Calu3 (cell line): ENCODE data around the gene FBXW7. TPM values are rescaled to one million over a fixed set of nuclear protein-coding genes. Genes with fewer than 3 reads are reported as not detected.

Source experiments
- BruUV-seq: library from RNA; stranded (reverse); fragments of 400-500 nt; replicated peaks from 2 replicates; lab custom pipeline; 2021; lab: Mats Ljungman, UMichigan
- CTCF ChIA-PET: fragments of 300-600 bp; sonication (Branson Sonifier 250); formaldehyde crosslinking; loops from one replicate; lab custom pipeline; 2022; ENCODE audit warnings: antibody characterized with exemption; lab: Charles Lee
- DNase-seq: peaks from one replicate; pipeline ENCODE4 v3.0.0; 2022
- H3K27ac Mint-ChIP-seq: one replicate; pipeline ENCODE4 v1.8.0; 2022; ENCODE audit warnings: mixed read lengths; ENCODE audit not compliant: unreplicated experiment
- H3K27me3 Mint-ChIP-seq: one replicate; pipeline ENCODE4 v1.8.0; 2022; ENCODE audit warnings: mixed read lengths; ENCODE audit not compliant: unreplicated experiment
- H3K36me3 Mint-ChIP-seq: one replicate; pipeline ENCODE4 v1.8.0; 2022; ENCODE audit warnings: mild to moderate bottlenecking, moderate library complexity, mixed read lengths; ENCODE audit not compliant: insufficient read depth, unreplicated experiment
- H3K4me1 Mint-ChIP-seq: one replicate; pipeline ENCODE4 v1.8.0; 2022; ENCODE audit warnings: mild to moderate bottlenecking, low read depth, mixed read lengths; ENCODE audit not compliant: unreplicated experiment
- H3K4me3 Mint-ChIP-seq: one replicate; pipeline ENCODE4 v1.8.0; 2022; ENCODE audit warnings: mild to moderate bottlenecking, low read depth, moderate library complexity, mixed read lengths; ENCODE audit not compliant: unreplicated experiment
- H3K9me3 Mint-ChIP-seq: one replicate; pipeline ENCODE4 v1.8.0; 2022; ENCODE audit warnings: low read depth, mixed read lengths; ENCODE audit not compliant: unreplicated experiment
- intact Hi-C: fragments of 100-400 bp; cut with micrococcal nuclease; formaldehyde crosslinking; loops from one replicate; pipeline ENCODE4 v1.10.0; 2022; ENCODE audit not compliant: unreplicated experiment
- total RNA-seq: library from RNA; stranded (reverse); gene quantifications from 2 replicates; pipeline ENCODE4 v1.2.3, GENCODE V29; 2022
- TF ChIP-seq, protein P1 (sequence below): fragments of 200-600 bp; IDR thresholded peaks from one replicate; pipeline ENCODE4 v1.8.0; 2022; ENCODE audit warnings: antibody characterized with exemption; ENCODE audit not compliant: unreplicated experiment

FBXW7 gene
- total RNA-seq, 1 experiment from 2014 or later, result 38.7 TPM

DNA sequence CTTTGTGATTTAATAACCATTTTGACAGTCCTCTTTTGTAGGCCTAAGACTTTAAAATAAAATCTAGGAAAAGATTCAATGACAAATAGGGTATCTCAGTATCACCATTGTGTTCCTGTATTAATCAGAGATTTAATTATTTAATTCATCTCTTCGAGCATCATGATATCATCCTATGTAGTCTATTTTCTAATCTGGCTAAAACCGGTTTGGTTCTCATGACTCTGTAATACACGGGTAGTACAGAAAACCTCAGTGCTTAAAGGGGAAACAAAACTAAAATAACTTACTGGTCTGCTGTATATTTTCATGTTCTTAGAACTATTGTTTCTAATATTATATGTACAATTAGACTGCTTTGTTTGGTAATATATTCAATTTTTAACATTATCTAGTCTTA is 23.7 kb upstream of the FBXW7 start:
- no peak overlapping the region for H3K4me3 Mint-ChIP-seq
- CTCF ChIA-PET, result no interaction called here
- TF ChIP-seq, protein P1, sequence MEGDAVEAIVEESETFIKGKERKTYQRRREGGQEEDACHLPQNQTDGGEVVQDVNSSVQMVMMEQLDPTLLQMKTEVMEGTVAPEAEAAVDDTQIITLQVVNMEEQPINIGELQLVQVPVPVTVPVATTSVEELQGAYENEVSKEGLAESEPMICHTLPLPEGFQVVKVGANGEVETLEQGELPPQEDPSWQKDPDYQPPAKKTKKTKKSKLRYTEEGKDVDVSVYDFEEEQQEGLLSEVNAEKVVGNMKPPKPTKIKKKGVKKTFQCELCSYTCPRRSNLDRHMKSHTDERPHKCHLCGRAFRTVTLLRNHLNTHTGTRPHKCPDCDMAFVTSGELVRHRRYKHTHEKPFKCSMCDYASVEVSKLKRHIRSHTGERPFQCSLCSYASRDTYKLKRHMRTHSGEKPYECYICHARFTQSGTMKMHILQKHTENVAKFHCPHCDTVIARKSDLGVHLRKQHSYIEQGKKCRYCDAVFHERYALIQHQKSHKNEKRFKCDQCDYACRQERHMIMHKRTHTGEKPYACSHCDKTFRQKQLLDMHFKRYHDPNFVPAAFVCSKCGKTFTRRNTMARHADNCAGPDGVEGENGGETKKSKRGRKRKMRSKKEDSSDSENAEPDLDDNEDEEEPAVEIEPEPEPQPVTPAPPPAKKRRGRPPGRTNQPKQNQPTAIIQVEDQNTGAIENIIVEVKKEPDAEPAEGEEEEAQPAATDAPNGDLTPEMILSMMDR, result no peak
- no peaks in the 10 kb centered on the region for H3K9me3 Mint-ChIP-seq
- intact Hi-C loops, result no loop called here
- no peak for DNase-seq
- BruUV-seq, result no TSS peak
- no peaks in the 10 kb centered on the region for H3K36me3 Mint-ChIP-seq
- H3K4me1 Mint-ChIP-seq, result no peaks in the 10 kb centered on the region
- no peaks in the 10 kb centered on the region for H3K27me3 Mint-ChIP-seq
- H3K27ac Mint-ChIP-seq, result no peak overlapping the region

DNA sequence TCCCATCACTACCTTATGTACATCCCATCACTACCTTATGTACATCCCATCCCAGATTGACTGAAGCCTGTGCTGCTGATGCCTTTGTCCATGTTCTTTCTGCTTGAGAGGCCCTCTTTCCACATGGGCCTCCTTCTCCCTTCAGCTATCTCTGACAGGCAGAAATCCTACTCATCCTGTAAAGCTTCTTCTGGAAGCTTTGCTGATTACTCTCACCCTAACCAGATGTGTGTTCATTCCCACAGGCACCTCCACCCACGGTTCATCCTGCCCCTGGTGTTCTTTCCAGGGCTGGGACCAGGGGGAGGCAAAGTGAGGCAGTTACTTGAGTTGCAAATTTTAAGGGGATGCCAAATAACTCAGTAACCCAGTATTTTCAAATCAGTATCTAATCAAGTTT is 22.5 kb upstream of the FBXW7 start:
- H3K9me3 Mint-ChIP-seq, result no peaks in the 10 kb centered on the region
- H3K27ac Mint-ChIP-seq, result no peak overlapping the region
- H3K4me3 Mint-ChIP-seq, result no peak overlapping the region
- no peaks in the 10 kb centered on the region for H3K27me3 Mint-ChIP-seq
- TF ChIP-seq, protein P1, result no peak
- H3K4me1 Mint-ChIP-seq, result peaks cover 12% of the 10 kb centered on the region
- no peak for DNase-seq
- CTCF ChIA-PET, result no interaction called here
- intact Hi-C loops, result no loop called here
- no peaks in the 10 kb centered on the region for H3K36me3 Mint-ChIP-seq
- BruUV-seq, result no TSS peak

DNA sequence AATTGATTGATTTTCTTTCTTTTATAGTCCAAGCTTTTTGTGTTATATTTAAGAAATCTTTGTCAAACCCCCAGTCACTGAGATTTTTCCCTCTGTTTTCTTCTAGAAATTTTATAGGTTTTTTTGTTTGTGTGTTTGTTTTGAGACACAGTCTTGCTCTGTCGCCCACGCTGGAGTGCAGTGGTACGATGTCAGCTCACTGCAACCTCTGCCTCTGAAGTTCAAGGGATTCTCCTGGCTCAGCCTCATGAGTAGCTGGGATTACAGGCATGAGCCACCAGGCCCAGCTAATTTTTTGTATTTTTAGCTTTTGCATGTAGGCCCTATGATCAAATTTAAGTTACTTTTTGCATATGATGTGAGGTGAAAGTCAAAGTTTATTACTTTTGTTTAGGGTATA is 20.9 kb upstream of the FBXW7 start:
- no TSS peak for BruUV-seq
- TF ChIP-seq, protein P1, result no peak
- H3K27ac Mint-ChIP-seq, result no peak overlapping the region
- DNase-seq, result no peak
- H3K27me3 Mint-ChIP-seq, result no peaks in the 10 kb centered on the region
- H3K36me3 Mint-ChIP-seq, result no peaks in the 10 kb centered on the region
- CTCF ChIA-PET, result no interaction called here
- intact Hi-C loops, result no loop called here
- peaks cover 13% of the 10 kb centered on the region for H3K4me1 Mint-ChIP-seq
- H3K9me3 Mint-ChIP-seq, result no peaks in the 10 kb centered on the region
- H3K4me3 Mint-ChIP-seq, result no peak overlapping the region

DNA sequence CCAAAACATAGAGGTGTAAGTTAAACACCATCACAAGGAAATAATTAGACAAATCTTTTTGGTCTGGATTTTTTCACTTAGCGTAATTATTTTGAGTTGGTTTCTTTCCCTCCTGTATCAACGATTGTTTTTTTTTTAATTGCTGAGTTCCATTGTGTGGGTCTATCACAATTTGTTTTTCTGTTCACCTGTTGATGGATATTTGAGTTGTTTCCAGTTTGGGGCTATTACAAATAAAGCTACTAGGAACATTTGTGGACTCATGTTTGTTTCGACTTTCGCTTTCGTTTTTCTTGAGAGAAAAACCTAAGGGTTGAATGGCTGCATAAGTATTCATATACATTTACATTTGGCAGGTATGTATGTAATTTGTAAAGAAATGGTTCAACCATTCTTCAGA is 20.4 kb upstream of the FBXW7 start:
- Mint-ChIP-seq H3K36me3 (no peaks in the 10 kb centered on the region), H3K27ac (no peak overlapping the region), H3K4me3 (no peak overlapping the region), H3K4me1 (peaks cover 13% of the 10 kb centered on the region), H3K9me3 (no peaks in the 10 kb centered on the region), H3K27me3 (no peaks in the 10 kb centered on the region)
- CTCF ChIA-PET, result no interaction called here
- no TSS peak for BruUV-seq
- no peak for DNase-seq
- intact Hi-C loops, result no loop called here
- TF ChIP-seq, protein P1, result no peak
